GM21529 (cell line): ENCODE results near the gene SIRT7.
"Not testable (repeated sequence)": the region's sequence is repeated elsewhere in the genome, so short reads cannot be mapped to it uniquely, and the experiment has no call there.

Experiments used
- ATAC-seq: cut with Tn5 transposase; IDR thresholded peaks from one replicate; pipeline ENCODE4 v1.9.1; 2021; ENCODE audit not compliant: unreplicated experiment

Gene SIRT7

GRCh38 chr17:81955058-81955681, 37.2 kb upstream of the SIRT7 start:
- no peak for ATAC-seq

- ATAC-seq: no peak
These were observed 36.4 kb upstream of the SIRT7 start for GRCh38 chr17:81954131-81955057.

GRCh38 chr17:81953443-81953842, 35.5 kb upstream of the SIRT7 start:
- not testable (repeated sequence) for ATAC-seq

GRCh38 chr17:81952792-81953228, 34.8 kb upstream of the SIRT7 start:
- ATAC-seq: no peak

- no peak for ATAC-seq
These were observed 34.1 kb upstream of the SIRT7 start for GRCh38 chr17:81951785-81952684.

- no peak for ATAC-seq
These were observed 32.5 kb upstream of the SIRT7 start for GRCh38 chr17:81950501-81950900.

- ATAC-seq: no peak
These were observed 30.8 kb upstream of the SIRT7 start for GRCh38 chr17:81948635-81949378.

GRCh38 chr17:81947189-81947588, 29.2 kb upstream of the SIRT7 start, which contains the start of gene MYADML2:
Gene MYADML2, minus strand, starts transcription at chr17:81947233. Its CDS starts 5,492 bp downstream, at chr17:81941741.
- ATAC-seq: no peak

- no peak for ATAC-seq
These were observed 26.9 kb upstream of the SIRT7 start for GRCh38 chr17:81944858-81945257.

- ATAC-seq: no peak
These were observed 24.2 kb upstream of the SIRT7 start for GRCh38 chr17:81942167-81942553.

- ATAC-seq: no peak
These were observed 23.6 kb upstream of the SIRT7 start for GRCh38 chr17:81941484-81942166.

- no peak for ATAC-seq
These were observed 22.8 kb upstream of the SIRT7 start for GRCh38 chr17:81940538-81941483.

- ATAC-seq: no peak
These were observed 22.0 kb upstream of the SIRT7 start for GRCh38 chr17:81939881-81940385.

- ATAC-seq: no peak
These were observed 21.2 kb upstream of the SIRT7 start for GRCh38 chr17:81939218-81939617.

GRCh38 chr17:81935709-81936084, 17.7 kb upstream of the SIRT7 start:
- ATAC-seq: no peak

GRCh38 chr17:81934850-81935708, 17.1 kb upstream of the SIRT7 start:
- no peak for ATAC-seq

GRCh38 chr17:81934098-81934757, 16.3 kb upstream of the SIRT7 start:
- no peak for ATAC-seq
